Cerebellar cortex (tissue), 1 donor: Measurements from ENCODE around the gene SLC17A7.
"Not testable (repeated sequence)": the region's sequence is repeated elsewhere in the genome, so short reads cannot be mapped to it uniquely, and the experiment has no call there.

Experiments
- DNase-seq: peaks from one replicate; pipeline ENCODE4 v3.0.0-alpha.2; 2015; ENCODE audit warnings: low spot score

Gene SLC17A7

GRCh38 chr19:49441210-49441959 lies at the start of gene SLC17A7:
SLC17A7 (minus strand) TSS chr19:49441527; CDS start chr19:49441379, 148 bp downstream.
- DNase-seq = peak; percentile 88

- no peak for DNase-seq
These were observed 49.1 kb upstream of the SLC17A7 start for GRCh38 chr19:49490287-49491029.

- DNase-seq = no peak
These were observed 48.4 kb upstream of the SLC17A7 start for GRCh38 chr19:49489601-49490167.

GRCh38 chr19:49488863-49489537 lies 47.7 kb upstream of the SLC17A7 start:
- no peak for DNase-seq

GRCh38 chr19:49488046-49488862 lies 46.9 kb upstream of the SLC17A7 start:
- DNase-seq = no peak

GRCh38 chr19:49487277-49488045 lies 46.1 kb upstream of the SLC17A7 start, which contains the start of gene RPL13A:
RPL13A (plus strand) TSS chr19:49487608; CDS start chr19:49487630, 22 bp downstream.
- peak; percentile 99 for DNase-seq

GRCh38 chr19:49486710-49487276 lies 45.5 kb upstream of the SLC17A7 start:
- no peak for DNase-seq

- DNase-seq = no peak
These were observed 44.9 kb upstream of the SLC17A7 start for GRCh38 chr19:49486232-49486631.

- no peak for DNase-seq
These were observed 39.8 kb upstream of the SLC17A7 start for GRCh38 chr19:49481020-49481683.

- DNase-seq = no peak
These were observed 38.8 kb upstream of the SLC17A7 start for GRCh38 chr19:49479975-49480628.

- DNase-seq = peak; percentile 75
These were observed 34.9 kb upstream of the SLC17A7 start for GRCh38 chr19:49475995-49476880.

GRCh38 chr19:49475191-49475917 lies 34.0 kb upstream of the SLC17A7 start:
- DNase-seq = no peak

GRCh38 chr19:49474542-49474924 lies 33.2 kb upstream of the SLC17A7 start:
- no peak for DNase-seq

- no peak for DNase-seq
These were observed 32.7 kb upstream of the SLC17A7 start, which contains the start of gene FLT3LG for GRCh38 chr19:49473868-49474541. FLT3LG (plus strand) TSS chr19:49474215; CDS start chr19:49474640, 425 bp downstream.

- not testable (repeated sequence) for DNase-seq
These were observed 32.2 kb upstream of the SLC17A7 start for GRCh38 chr19:49473501-49473867.

GRCh38 chr19:49472936-49473335 lies 31.6 kb upstream of the SLC17A7 start:
- DNase-seq = no peak

- no peak for DNase-seq
These were observed 29.3 kb upstream of the SLC17A7 start for GRCh38 chr19:49470615-49470978.
